ENCODE data around the gene GABARAP. TPM values are rescaled to one million over a fixed set of nuclear protein-coding genes. Genes with fewer than 3 reads are reported as not detected.

Gene GABARAP
- polyA plus RNA-seq, 1 of the 3 experiments (the other 2 are of a cell fraction) = 585 TPM

- TF ChIP-seq IRF3 (IDR thresholded peaks at IDR 0.05; ENCODE audit: low read depth, low read length) (no peak), CHD2 (IDR thresholded peaks at IDR 0.05; ENCODE audit: low read length, partially characterized antibody) (no peak), CTCF (IDR thresholded peaks at IDR 0.05) (no peak), RAD21 (IDR thresholded peaks at IDR 0.05; ENCODE audit: low read length) (no peak), NFIC (IDR thresholded peaks at IDR 0.05; ENCODE audit: borderline replicate concordance) (no peak), MXI1 (IDR thresholded peaks at IDR 0.05; ENCODE audit: low read depth, low read length) (no peak), RXRA (IDR thresholded peaks at IDR 0.05; ENCODE audit: borderline replicate concordance, low read depth) (no peak), USF1 (IDR thresholded peaks at IDR 0.05; ENCODE audit: borderline replicate concordance, low read depth) (no peak), REST (IDR thresholded peaks at IDR 0.05; ENCODE audit: low read depth, low read length) (no peak), PBX3 (IDR thresholded peaks at IDR 0.05) (no peak), ELF1 (IDR thresholded peaks at IDR 0.05) (no peak), USF2 (IDR thresholded peaks at IDR 0.05; ENCODE audit: borderline replicate concordance, low read depth, low read length) (no peak)
- no peaks in the 10 kb centered on the region for H3F3A ChIP-seq (replicated peaks; ENCODE audit: insufficient read depth)
- no peak overlapping the region for H3K27ac ChIP-seq (ENCODE audit: low read depth in 2 of 2, low read length in 1 of 2)
- no peak overlapping the region for H3K4me3 ChIP-seq (ENCODE audit: low read depth in 2 of 2, low read length in 1 of 2)
- POLR2A ChIA-PET = no interaction called here
- H3K27me3 ChIP-seq (ENCODE audit: insufficient read depth) = no peaks in the 10 kb centered on the region
- 93% methylated on average over 8 of the region's 14 CpGs for WGBS (ENCODE audit: low lambda C conversion rate)
- no peak overlapping the region for H3K4me2 ChIP-seq
- no peaks in the 10 kb centered on the region for H3K9me2 ChIP-seq
- peaks cover 12 to 24% of the 10 kb centered on the region in 2 experiments for H3K36me3 ChIP-seq (replicated peaks in 1 of 2; ENCODE audit: control insufficient read depth in 1 of 2, insufficient read depth in 2 of 2, low read length in 1 of 2)
- no peaks in the 10 kb centered on the region for H3K4me1 ChIP-seq (ENCODE audit: control insufficient read depth in 1 of 2, insufficient read depth in 2 of 2, low read depth in 1 of 2, low read length in 1 of 2)
- H2AFZ ChIP-seq (ENCODE audit: low read depth) = no peak overlapping the region
- CTCF ChIA-PET = interaction anchor here (1.5 kb wide), 1 partner anchor 24 kb away, joined by 4 read pairs; no protein-coding TSS in a partner anchor
- no peaks in the 10 kb centered on the region for H4K20me1 ChIP-seq (ENCODE audit: insufficient read depth)
- H3K9me3 ChIP-seq = no peaks in the 10 kb centered on the region
- H3K9ac ChIP-seq = no peak overlapping the region
- no peaks in the 10 kb centered on the region for H3K79me2 ChIP-seq (ENCODE audit: insufficient read depth)
- DNase-seq = no peak
Measured at GRCh38 chr17:7190276-7190917, 51.9 kb downstream of the GABARAP start.

Small RNA genes lying within 50 kb of the gene (small RNA-seq; reads per million reads assigned to genes)
- gene AC120057.4 (0 reads per million in 7 experiments), gene MIR324 (43.1 to 3,645 (median 1,755) reads per million in 7 experiments), gene RF00019 (0 reads per million in 7 experiments)

Other genes with a start within 250 kb of the GABARAP start
- not detected in 2 replicates for gene ALOX12, start 246.4 kb downstream of the GABARAP start, polyA plus RNA-seq (2012; rRNA removed)
- 220 and 317 TPM in 2 replicates for gene RNASEK, start 229.8 kb downstream of the GABARAP start, polyA plus RNA-seq (2012; rRNA removed)
- gene BCL6B, start 219.4 kb downstream of the GABARAP start, polyA plus RNA-seq (2012; rRNA removed) = 0.02 TPM in 1 of 2 replicates, not detected in the other
- gene SLC16A13, start 206.4 kb downstream of the GABARAP start, polyA plus RNA-seq (2012; rRNA removed) = 2.5 and 3.9 TPM in 2 replicates
- gene SLC16A11, start 198.4 kb downstream of the GABARAP start, polyA plus RNA-seq (2012; rRNA removed) = 0.12 and 0.18 TPM in 2 replicates
- gene CLEC10A, start 162.2 kb downstream of the GABARAP start, polyA plus RNA-seq (2012; rRNA removed) = not detected in 2 replicates
- not detected in 2 replicates for gene ASGR2, start 127.6 kb downstream of the GABARAP start, polyA plus RNA-seq (2012; rRNA removed)
- gene ASGR1, start 63.1 kb downstream of the GABARAP start, polyA plus RNA-seq (2012; rRNA removed) = 2.0 and 2.1 TPM in 2 replicates
- 22.1 and 30.5 TPM in 2 replicates for gene DLG4, start 22.6 kb downstream of the GABARAP start, polyA plus RNA-seq (2012; rRNA removed)
- 635 and 796 TPM in 2 replicates for gene ACADVL, start 22.5 kb downstream of the GABARAP start, polyA plus RNA-seq (2012; rRNA removed)
- 6.9 and 8.3 TPM in 2 replicates for gene DVL2, start 7.9 kb downstream of the GABARAP start, polyA plus RNA-seq (2012; rRNA removed)
- 53.3 and 58.5 TPM in 2 replicates for gene PHF23, start 3.0 kb downstream of the GABARAP start, polyA plus RNA-seq (2012; rRNA removed)
- gene CTDNEP1, start 9.3 kb upstream of the GABARAP start, polyA plus RNA-seq (2012; rRNA removed) = 111 and 124 TPM in 2 replicates
- gene ELP5, start 9.8 kb upstream of the GABARAP start, polyA plus RNA-seq (2012; rRNA removed) = 45.4 and 52.1 TPM in 2 replicates
- 2.9 and 5.0 TPM in 2 replicates for gene CLDN7, start 20.0 kb upstream of the GABARAP start, polyA plus RNA-seq (2012; rRNA removed)
- 0.44 and 0.54 TPM in 2 replicates for gene SLC2A4, start 39.3 kb upstream of the GABARAP start, polyA plus RNA-seq (2012; rRNA removed)
- 0.36 and 0.54 TPM in 2 replicates for gene YBX2, start 52.2 kb upstream of the GABARAP start, polyA plus RNA-seq (2012; rRNA removed)
- 711 and 971 TPM in 2 replicates for gene EIF5A, start 65.2 kb upstream of the GABARAP start, polyA plus RNA-seq (2012; rRNA removed)
- 67.0 and 102 TPM in 2 replicates for gene GPS2, start 72.9 kb upstream of the GABARAP start, polyA plus RNA-seq (2012; rRNA removed)
- 20.7 and 22.1 TPM in 2 replicates for gene NEURL4, start 86.9 kb upstream of the GABARAP start, polyA plus RNA-seq (2012; rRNA removed)
- gene ACAP1, start 94.1 kb upstream of the GABARAP start, polyA plus RNA-seq (2012; rRNA removed) = 0.71 and 6.4 TPM in 2 replicates
- gene KCTD11, start 109.7 kb upstream of the GABARAP start, polyA plus RNA-seq (2012; rRNA removed) = 9.5 and 12.1 TPM in 2 replicates
- gene TMEM95, start 112.7 kb upstream of the GABARAP start, polyA plus RNA-seq (2012; rRNA removed) = not detected in 2 replicates
- gene TNK1, start 138.6 kb upstream of the GABARAP start, polyA plus RNA-seq (2012; rRNA removed) = 0.64 and 0.75 TPM in 2 replicates
- 72.0 and 95.0 TPM in 2 replicates for gene PLSCR3, start 152.1 kb upstream of the GABARAP start, polyA plus RNA-seq (2012; rRNA removed)
- gene TMEM256, start 161.6 kb upstream of the GABARAP start, polyA plus RNA-seq (2012; rRNA removed) = 114 and 213 TPM in 2 replicates
- gene NLGN2, start 165.4 kb upstream of the GABARAP start, polyA plus RNA-seq (2012; rRNA removed) = 16.8 and 29.9 TPM in 2 replicates
- not detected in 2 replicates for gene SPEM1, start 177.9 kb upstream of the GABARAP start, polyA plus RNA-seq (2012; rRNA removed)
- gene SPEM2, start 183.2 kb upstream of the GABARAP start, polyA plus RNA-seq (2012; rRNA removed) = not detected in 2 replicates
- not detected in 2 replicates for gene SPEM3, start 186.4 kb upstream of the GABARAP start, polyA plus RNA-seq (2012; rRNA removed)
- gene TMEM102, start 193.0 kb upstream of the GABARAP start, polyA plus RNA-seq (2012; rRNA removed) = 6.5 and 6.6 TPM in 2 replicates
- gene FGF11, start 197.1 kb upstream of the GABARAP start, polyA plus RNA-seq (2012; rRNA removed) = 1.9 and 2.5 TPM in 2 replicates
- gene CHRNB1, start 202.6 kb upstream of the GABARAP start, polyA plus RNA-seq (2012; rRNA removed) = 26.8 and 29.7 TPM in 2 replicates
- 11.4 and 12.8 TPM in 2 replicates for gene ZBTB4, start 237.2 kb upstream of the GABARAP start, polyA plus RNA-seq (2012; rRNA removed)
- gene SLC35G6, start 239.0 kb upstream of the GABARAP start, polyA plus RNA-seq (2012; rRNA removed) = not detected in 2 replicates
- 19.0 and 37.3 TPM in 2 replicates for gene POLR2A, start 241.9 kb upstream of the GABARAP start, polyA plus RNA-seq (2012; rRNA removed)